ENCODE measurements around the gene ADARB2.

ADARB2 gene

GRCh38 chr10:1560535-1561192 is 176.7 kb downstream of the ADARB2 start:
- no peak for DNase-seq

GRCh38 chr10:1559761-1560160 is 177.6 kb downstream of the ADARB2 start:
- no peak for DNase-seq

GRCh38 chr10:1559311-1559710 is 178.0 kb downstream of the ADARB2 start:
- no peak for DNase-seq

GRCh38 chr10:1558906-1559305 is 178.4 kb downstream of the ADARB2 start:
- DNase-seq, result no peak

GRCh38 chr10:1557081-1557480 is 180.2 kb downstream of the ADARB2 start:
- DNase-seq, result no peak

- no peak for DNase-seq
Measured at GRCh38 chr10:1556496-1556895, 180.8 kb downstream of the ADARB2 start.

GRCh38 chr10:1553951-1554350 is 183.4 kb downstream of the ADARB2 start:
- no peak for DNase-seq

- DNase-seq, result no peak
Measured at GRCh38 chr10:1552881-1553670, 184.2 kb downstream of the ADARB2 start.

GRCh38 chr10:1552406-1552805 is 184.9 kb downstream of the ADARB2 start:
- DNase-seq, result no peak

- no peak for DNase-seq
Measured at GRCh38 chr10:1551636-1552338, 185.5 kb downstream of the ADARB2 start.

- DNase-seq, result no peak
Measured at GRCh38 chr10:1550616-1551015, 186.7 kb downstream of the ADARB2 start.

GRCh38 chr10:1550291-1550595 is 187.1 kb downstream of the ADARB2 start:
- DNase-seq, result no peak

GRCh38 chr10:1549591-1550290 is 187.6 kb downstream of the ADARB2 start:
- no peak for DNase-seq

- no peak for DNase-seq
Measured at GRCh38 chr10:1548596-1548995, 188.7 kb downstream of the ADARB2 start.

GRCh38 chr10:1548146-1548545 is 189.2 kb downstream of the ADARB2 start:
- DNase-seq, result no peak

- DNase-seq, result no peak
Measured at GRCh38 chr10:1546431-1547110, 190.8 kb downstream of the ADARB2 start.

- no peak for DNase-seq
Measured at GRCh38 chr10:1545524-1545923, 191.8 kb downstream of the ADARB2 start.

- DNase-seq, result no peak
Measured at GRCh38 chr10:1544929-1545328, 192.4 kb downstream of the ADARB2 start.

- DNase-seq, result no peak
Measured at GRCh38 chr10:1544209-1544673, 193.1 kb downstream of the ADARB2 start.

- no peak for DNase-seq
Measured at GRCh38 chr10:1543596-1543995, 193.7 kb downstream of the ADARB2 start.

- no peak for DNase-seq
Measured at GRCh38 chr10:1542941-1543340, 194.4 kb downstream of the ADARB2 start.

- no peak for DNase-seq
Measured at GRCh38 chr10:1540144-1540543, 197.2 kb downstream of the ADARB2 start.

- DNase-seq, result no peak
Measured at GRCh38 chr10:1539216-1539615, 198.1 kb downstream of the ADARB2 start.

All from suppressor macrophage treated with lipopolysaccharide for 4 hours (primary cell).